HG02571 (cell line): ENCODE results near the gene SEC16B.

Experiments
- ATAC-seq: cut with Tn5 transposase; IDR thresholded peaks from one replicate; pipeline ENCODE4 v1.9.1; 2021; ENCODE audit warnings: mild to moderate bottlenecking, moderate library complexity; ENCODE audit not compliant: unreplicated experiment

The SEC16B gene

GRCh38 chr1:177944016-177944949, 25.6 kb downstream of the SEC16B start:
- no peak for ATAC-seq

GRCh38 chr1:177941976-177942375, 27.9 kb downstream of the SEC16B start:
- no peak for ATAC-seq

GRCh38 chr1:177940682-177941081, 29.2 kb downstream of the SEC16B start:
- ATAC-seq = no peak

GRCh38 chr1:177937931-177938330, 31.9 kb downstream of the SEC16B start:
- ATAC-seq = no peak

- ATAC-seq = no peak
These were observed 32.6 kb downstream of the SEC16B start for GRCh38 chr1:177937174-177937770.

GRCh38 chr1:177935638-177936415, 34.0 kb downstream of the SEC16B start:
- ATAC-seq = no peak

GRCh38 chr1:177934927-177935326, 34.9 kb downstream of the SEC16B start:
- no peak for ATAC-seq

- no peak for ATAC-seq
These were observed 35.4 kb downstream of the SEC16B start for GRCh38 chr1:177934461-177934860.

- ATAC-seq = no peak
These were observed 36.0 kb downstream of the SEC16B start for GRCh38 chr1:177933881-177934280.

- ATAC-seq = no peak
These were observed 37.7 kb downstream of the SEC16B start for GRCh38 chr1:177932123-177932522.

GRCh38 chr1:177928952-177929351, 40.9 kb downstream of the SEC16B start:
- no peak for ATAC-seq

GRCh38 chr1:177928194-177928593, 41.7 kb downstream of the SEC16B start:
- ATAC-seq = no peak

- no peak for ATAC-seq
These were observed 42.7 kb downstream of the SEC16B start for GRCh38 chr1:177927021-177927596.

- no peak for ATAC-seq
These were observed 43.7 kb downstream of the SEC16B start for GRCh38 chr1:177926201-177926600.

- ATAC-seq = no peak
These were observed 44.9 kb downstream of the SEC16B start for GRCh38 chr1:177925006-177925405.

GRCh38 chr1:177923441-177923840, 46.4 kb downstream of the SEC16B start:
- no peak for ATAC-seq

- ATAC-seq = no peak
These were observed 47.6 kb downstream of the SEC16B start for GRCh38 chr1:177922209-177922608.

- ATAC-seq = no peak
These were observed 48.3 kb downstream of the SEC16B start for GRCh38 chr1:177921590-177921989.

- no peak for ATAC-seq
These were observed 49.8 kb downstream of the SEC16B start for GRCh38 chr1:177920091-177920490.

GRCh38 chr1:177915641-177916040, 54.2 kb downstream of the SEC16B start:
- ATAC-seq = no peak

GRCh38 chr1:177914603-177915002, 55.3 kb downstream of the SEC16B start:
- no peak for ATAC-seq
